MV-4-11 (cell line): ENCODE results near the gene SCAMP2.

ENCODE experiments used
- DNase-seq: peaks from one replicate; lab custom pipeline; 2025; lab: John Stamatoyannopoulos, UW

Gene SCAMP2

GRCh38 chr15:74820056-74820455 is 53.1 kb downstream of the SCAMP2 start:
- DNase-seq, result no peak

DNA sequence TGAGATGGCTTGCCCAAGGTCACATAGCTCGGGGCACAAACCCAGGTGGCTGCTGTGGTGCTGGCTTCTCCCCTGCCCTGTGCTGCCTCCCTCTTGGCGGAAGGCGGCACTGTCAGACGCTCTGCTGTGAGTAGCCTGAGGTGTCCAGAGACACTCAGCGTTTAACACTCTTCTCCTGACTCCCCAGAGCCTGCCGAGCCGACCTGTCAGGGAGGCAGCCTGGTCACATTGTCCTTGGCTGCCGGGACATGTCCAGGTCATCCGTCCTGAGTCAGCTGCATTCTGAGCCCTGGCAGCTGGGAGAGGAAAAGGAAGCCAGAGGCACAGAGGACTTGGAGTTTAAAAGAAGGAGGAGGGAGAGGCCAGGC is 55.8 kb downstream of the SCAMP2 start:
- DNase-seq, result no peak

DNA sequence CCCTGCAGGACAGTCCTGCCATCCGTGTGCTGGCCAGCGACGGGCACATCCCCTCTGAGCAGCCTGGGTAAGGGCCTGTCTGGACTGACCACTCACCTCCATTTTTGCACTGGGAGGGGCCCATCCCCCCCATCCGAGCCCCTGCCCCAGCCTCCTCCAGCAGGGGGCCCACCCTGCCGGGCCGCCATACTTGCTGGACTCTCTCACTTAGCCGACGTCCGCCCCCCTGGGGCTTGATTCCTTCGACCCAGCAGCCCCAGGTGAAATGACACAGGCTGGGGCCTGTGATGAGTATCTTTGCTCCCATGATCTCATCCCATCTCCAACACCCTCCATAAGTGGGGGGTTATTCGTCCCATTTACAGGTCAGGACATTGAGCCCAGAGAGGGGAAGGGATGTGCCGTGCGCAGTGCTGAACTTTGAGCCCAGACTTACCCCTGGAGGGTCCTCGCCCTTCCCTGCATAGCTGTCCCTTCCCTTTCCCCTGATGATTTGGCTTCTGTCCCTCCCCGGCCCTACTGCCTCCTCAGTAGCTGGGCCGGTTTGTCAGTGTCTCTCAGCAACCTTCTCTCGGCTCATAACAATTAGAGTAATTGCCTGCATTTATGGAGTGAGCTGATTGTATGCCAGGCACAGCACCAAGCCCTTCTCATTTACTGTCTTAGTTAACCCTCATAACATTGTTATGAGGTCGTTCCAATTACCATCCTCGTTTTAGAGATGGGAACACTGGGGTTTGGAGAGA is 56.4 kb downstream of the SCAMP2 start:
- DNase-seq, result no peak

DNA sequence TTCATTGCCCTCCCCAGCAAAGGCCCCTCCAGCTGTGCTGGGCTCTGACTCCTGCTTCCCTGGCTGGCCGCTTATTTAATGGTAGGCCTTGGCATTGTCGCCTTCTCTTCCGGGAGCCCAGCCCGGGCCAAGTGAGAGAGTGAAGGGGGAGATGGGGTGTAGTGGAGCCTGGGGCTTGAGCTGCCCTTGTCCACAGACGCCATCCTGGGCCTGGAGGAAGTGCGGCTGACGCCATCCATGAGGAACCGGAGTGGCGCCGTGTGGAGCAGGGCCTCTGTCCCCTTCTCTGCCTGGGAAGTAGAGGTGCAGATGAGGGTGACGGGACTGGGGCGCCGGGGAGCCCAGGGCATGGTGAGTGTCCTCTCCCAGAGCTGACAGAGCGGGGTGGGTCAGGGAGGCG is 57.2 kb downstream of the SCAMP2 start:
- DNase-seq, result no peak

GRCh38 chr15:74815121-74815934 is 57.8 kb downstream of the SCAMP2 start:
- peak; percentile 27 for DNase-seq

DNA sequence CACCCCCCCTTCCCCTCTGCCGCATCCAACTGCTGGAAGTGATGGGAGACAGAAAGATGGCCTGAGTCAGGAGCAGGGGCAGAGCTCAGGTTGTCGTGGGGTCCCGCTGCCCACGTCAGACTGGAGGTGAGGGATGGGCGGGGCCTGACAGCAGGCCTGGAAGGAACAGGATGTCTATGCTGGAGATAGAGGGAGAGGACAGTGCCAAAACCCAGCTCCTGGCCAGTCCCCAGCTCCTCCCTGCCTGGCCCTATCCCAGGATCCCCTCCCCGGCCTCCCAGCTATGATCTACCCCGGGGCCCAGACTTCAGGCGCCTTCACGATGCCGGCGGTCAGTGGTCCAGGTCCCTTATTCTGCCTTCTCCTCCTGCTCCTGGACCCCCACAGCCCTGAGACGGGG is 60.6 kb downstream of the SCAMP2 start, which contains the start of gene LMAN1L:
Gene LMAN1L, plus strand, starts transcription at position 303 of the 400 bp plus-strand sequence. Its CDS starts 20 bp downstream, at position 323.
- DNase-seq, result no peak

DNA sequence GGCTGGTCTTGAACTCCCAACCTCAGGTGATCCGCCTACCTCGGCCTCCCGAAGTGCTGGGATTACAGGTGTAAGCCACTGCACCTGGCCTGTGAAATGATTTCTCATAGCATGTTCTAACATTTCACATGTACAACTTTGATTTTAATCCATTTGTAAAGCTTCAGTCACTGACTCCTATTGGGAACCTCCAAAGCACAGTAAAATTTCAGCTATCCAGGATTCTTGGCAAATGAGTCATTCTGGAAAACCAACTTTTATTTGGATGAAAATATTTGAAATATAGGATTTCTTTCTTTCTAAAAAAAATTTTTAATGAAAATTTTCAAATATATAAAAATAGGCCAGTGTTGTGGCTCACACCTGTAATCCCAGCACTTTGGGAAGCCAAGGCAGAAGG is 63.2 kb downstream of the SCAMP2 start:
- DNase-seq, result no peak

GRCh38 chr15:74809242-74809641 is 63.9 kb downstream of the SCAMP2 start:
- no peak for DNase-seq

DNA sequence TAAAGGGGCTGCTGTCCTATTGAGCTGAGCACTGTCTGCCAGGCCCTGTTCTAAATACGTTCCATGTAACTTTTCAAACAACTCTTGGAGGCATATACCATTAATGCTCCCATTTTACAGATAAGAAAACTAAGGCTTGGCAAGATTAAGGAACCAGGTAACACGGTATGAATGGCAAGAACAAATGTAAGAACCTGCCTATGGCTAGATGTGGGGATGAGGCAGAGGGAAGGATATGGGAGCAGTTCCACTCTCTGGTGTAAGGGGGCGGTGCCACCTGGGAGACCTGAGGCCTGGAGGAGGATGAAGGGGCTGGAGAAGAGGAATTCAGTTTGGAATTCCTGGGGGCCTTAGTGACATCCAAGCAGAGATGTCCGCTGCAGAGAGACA is 64.3 kb downstream of the SCAMP2 start:
- DNase-seq, result no peak

DNA sequence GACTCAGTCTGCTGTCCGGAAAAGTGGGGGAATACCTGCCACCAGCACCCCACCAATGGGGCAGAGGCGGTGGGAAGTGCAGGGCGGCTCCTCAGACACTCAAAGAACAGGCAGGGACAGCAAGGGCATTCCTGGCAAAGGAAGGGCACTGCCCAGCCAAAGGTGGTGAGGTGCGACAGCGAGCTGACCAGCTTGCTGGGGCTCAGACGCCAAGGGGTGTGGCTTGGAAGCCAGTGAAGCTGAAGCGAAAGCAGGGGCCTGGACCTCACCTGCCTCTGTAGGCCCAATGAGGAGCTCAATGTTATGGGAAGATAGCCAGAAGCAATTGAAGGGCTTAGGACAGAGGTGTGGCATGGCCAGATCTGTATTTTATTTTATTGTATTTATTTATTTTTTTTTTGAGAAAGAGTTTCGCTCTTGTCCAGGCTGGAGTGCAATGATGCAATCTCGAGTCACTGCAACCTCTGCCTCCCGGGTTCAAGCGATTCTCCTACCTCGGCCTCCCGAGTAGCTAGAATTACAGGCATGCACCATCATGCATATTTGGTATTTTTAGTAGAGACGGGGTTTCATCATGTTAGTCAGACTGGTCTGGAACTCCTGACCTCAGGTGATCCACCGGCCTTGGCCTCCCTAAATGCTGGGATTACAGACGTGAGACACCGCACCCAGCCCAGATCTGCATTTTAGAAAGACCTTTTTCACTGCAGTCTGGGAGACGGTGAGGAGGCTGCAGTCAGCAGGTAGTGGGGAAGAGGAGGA is 64.9 kb downstream of the SCAMP2 start:
- DNase-seq, result no peak

- no peak for DNase-seq
Observed at GRCh38 chr15:74807282-74807681, 65.9 kb downstream of the SCAMP2 start.

DNA sequence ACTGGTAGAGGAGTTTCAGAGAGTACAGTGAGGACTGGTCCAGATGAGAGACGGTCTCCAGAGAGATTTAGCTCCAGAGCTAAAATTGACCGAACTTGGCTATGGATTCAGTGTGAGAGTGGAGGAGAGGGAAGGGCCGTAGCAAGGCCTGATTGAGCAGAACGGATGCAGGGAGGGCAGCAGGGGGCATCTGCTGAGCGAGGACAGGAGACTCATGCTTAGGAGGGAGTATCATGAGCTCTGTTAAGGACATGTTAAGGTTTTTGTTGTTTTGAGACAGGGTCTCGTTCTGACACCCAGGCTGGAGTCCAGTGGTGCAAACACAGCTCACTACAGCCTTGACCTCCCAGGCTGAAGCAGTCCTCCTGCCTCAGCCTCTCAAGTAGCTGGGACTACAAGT is 68.2 kb downstream of the SCAMP2 start:
- DNase-seq, result no peak

- no peak for DNase-seq
Observed at GRCh38 chr15:74802862-74803447, 70.2 kb downstream of the SCAMP2 start.

DNA sequence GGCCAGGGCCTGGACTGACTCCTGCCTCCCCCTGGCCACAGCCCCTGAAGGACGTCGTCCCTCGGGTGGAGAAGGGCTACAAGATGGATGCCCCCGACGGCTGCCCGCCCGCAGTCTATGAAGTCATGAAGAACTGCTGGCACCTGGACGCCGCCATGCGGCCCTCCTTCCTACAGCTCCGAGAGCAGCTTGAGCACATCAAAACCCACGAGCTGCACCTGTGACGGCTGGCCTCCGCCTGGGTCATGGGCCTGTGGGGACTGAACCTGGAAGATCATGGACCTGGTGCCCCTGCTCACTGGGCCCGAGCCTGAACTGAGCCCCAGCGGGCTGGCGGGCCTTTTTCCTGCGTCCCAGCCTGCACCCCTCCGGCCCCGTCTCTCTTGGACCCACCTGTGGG is 70.9 kb downstream of the SCAMP2 start:
- no peak for DNase-seq

DNA sequence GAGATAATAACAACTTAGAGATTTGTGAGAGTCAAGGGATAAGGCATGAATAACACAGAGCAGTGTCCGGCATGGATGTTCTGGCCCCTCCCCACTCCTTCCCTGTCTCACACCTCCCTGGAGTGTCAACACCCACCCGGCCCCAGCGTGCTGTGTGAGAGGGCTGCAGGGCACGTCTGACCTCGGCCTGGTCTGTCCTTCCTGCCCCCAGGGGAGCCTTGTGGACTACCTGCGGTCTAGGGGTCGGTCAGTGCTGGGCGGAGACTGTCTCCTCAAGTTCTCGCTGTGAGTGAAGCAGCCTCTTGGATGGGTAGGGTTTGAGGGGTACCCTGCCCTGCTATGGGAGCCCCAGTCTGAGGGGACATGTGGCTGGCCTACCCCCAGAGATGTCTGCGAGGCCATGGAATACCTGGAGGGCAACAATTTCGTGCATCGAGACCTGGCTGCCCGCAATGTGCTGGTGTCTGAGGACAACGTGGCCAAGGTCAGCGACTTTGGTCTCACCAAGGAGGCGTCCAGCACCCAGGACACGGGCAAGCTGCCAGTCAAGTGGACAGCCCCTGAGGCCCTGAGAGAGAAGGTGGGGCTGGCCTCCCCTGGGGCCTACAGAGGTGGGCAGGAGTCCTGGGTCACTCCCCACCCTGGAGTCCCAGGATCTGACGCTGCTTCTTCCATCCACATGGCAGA is 71.7 kb downstream of the SCAMP2 start:
- no peak for DNase-seq

DNA sequence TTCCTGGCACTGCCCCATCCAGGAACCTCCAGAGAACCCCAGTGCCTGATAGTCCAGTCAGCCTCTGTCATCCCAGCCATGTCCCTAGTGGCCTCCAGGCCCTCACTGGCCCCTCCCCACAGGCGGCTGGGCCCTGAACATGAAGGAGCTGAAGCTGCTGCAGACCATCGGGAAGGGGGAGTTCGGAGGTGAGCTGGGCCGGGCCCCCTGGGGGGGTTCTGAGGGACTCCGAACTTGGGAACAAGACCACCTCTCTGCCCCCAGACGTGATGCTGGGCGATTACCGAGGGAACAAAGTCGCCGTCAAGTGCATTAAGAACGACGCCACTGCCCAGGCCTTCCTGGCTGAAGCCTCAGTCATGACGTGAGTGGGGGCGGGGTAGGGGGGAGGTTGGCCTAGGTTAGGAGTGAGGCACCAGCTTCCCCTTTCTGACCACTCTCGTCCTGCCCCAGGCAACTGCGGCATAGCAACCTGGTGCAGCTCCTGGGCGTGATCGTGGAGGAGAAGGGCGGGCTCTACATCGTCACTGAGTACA is 72.5 kb downstream of the SCAMP2 start:
- peak; percentile 53 for DNase-seq

GRCh38 chr15:74799856-74800558 is 73.2 kb downstream of the SCAMP2 start:
- peak; percentile 79 for DNase-seq

DNA sequence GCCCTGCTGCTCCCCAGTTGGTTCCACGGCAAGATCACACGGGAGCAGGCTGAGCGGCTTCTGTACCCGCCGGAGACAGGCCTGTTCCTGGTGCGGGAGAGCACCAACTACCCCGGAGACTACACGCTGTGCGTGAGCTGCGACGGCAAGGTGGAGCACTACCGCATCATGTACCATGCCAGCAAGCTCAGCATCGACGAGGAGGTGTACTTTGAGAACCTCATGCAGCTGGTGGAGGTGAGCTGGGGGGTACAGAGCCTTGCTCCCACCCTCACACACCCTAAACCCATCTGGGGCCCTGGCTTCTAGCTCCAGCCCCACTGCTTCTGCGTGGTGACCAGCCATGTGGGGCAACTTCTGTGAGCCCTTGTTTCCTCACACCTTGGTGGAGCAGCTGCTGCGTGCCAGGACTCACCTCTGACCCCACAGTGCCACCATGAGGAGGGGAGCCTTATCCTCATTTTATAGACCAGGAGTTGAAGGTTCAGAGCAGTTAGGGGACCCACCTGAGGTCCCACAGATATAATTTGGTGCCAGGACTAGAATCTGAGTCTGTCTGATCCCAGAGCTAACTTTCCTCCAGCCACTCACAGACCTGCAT is 73.8 kb downstream of the SCAMP2 start:
- DNase-seq, result peak; percentile 19

- no peak for DNase-seq
Observed at GRCh38 chr15:74798388-74799254, 74.5 kb downstream of the SCAMP2 start.
